DOHH2 (cell line): ENCODE results near the gene CD34.

Source experiments
- CTCF ChIP-seq: fragments of 200-600 bp; sonication (generic); IDR thresholded peaks from one replicate; pipeline ENCODE4 v1.5.1; 2014; ENCODE audit warnings: antibody characterized with exemption, mild to moderate bottlenecking, low read depth, low read length; ENCODE audit not compliant: poor library complexity, severe bottlenecking
- EZH2phosphoT487 ChIP-seq: fragments of 200-600 bp; sonication (generic); IDR thresholded peaks from 2 replicates; pipeline ENCODE4 v1.6.1; 2017; ENCODE audit warnings: borderline replicate concordance, mild to moderate bottlenecking, antibody characterized with exemption, low read length, moderate library complexity, mixed read lengths

GRCh38 chr1:207856276-207857023, 54.5 kb downstream of the CD34 start:
- TF ChIP-seq CTCF (no peak), EZH2phosphoT487 (no peak)
